HG02885 (cell line): Measurements from ENCODE around the gene BANP.
"Not testable (repeated sequence)": the region's sequence is repeated elsewhere in the genome, so short reads cannot be mapped to it uniquely, and the experiment has no call there.

Source experiments
- ATAC-seq: cut with Tn5 transposase; IDR thresholded peaks from one replicate; pipeline ENCODE4 v1.9.1; 2021; ENCODE audit warnings: mild to moderate bottlenecking; ENCODE audit not compliant: unreplicated experiment, poor library complexity

BANP gene

GRCh38 chr16:88092791-88093555 lies 141.7 kb downstream of the BANP start:
- ATAC-seq: not testable (repeated sequence)

- ATAC-seq: not testable (repeated sequence)
Measured at GRCh38 chr16:88093556-88094252, 142.5 kb downstream of the BANP start.

GRCh38 chr16:88094253-88094575 lies 143.0 kb downstream of the BANP start:
- not testable (repeated sequence) for ATAC-seq

GRCh38 chr16:88094900-88095299 lies 143.7 kb downstream of the BANP start:
- not testable (repeated sequence) for ATAC-seq

DNA sequence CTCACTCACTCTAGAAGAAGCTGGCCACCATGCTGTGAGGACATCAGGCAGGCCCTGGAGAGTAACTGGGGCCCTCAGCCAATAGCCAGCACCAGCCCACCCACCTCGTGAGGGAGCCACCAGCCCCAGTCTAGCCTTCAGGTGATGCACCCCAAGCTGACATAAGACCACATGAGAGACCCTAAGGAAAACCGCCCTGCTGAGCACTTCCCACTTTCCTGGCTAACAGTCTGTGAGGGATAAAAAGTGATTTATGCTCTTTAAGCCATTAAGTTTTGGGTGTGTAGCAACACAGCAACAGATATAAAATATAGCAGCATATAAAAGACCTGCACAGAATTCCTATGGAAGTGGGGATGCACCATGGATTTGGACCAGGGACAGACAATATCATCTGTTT lies 145.4 kb downstream of the BANP start:
- ATAC-seq: not testable (repeated sequence)

GRCh38 chr16:88098731-88099562 lies 147.7 kb downstream of the BANP start:
- not testable (repeated sequence) for ATAC-seq

DNA sequence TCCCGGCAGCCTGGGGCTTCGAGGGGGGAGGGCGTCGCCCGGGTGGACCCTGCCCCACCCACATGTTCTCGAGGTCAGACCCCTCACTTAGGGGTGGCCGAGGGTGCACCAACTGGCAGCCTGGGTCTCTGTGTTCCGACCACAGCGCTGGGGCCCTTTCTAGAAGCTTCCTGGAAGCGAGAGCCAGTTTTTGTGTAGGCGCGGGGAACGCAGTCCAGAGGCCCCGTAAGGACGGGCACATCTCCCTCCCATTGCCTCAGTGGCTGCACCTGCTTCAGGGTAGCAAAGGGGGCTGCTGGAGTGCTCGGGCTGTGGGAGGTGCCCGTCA lies 148.3 kb downstream of the BANP start:
- no peak for ATAC-seq

DNA sequence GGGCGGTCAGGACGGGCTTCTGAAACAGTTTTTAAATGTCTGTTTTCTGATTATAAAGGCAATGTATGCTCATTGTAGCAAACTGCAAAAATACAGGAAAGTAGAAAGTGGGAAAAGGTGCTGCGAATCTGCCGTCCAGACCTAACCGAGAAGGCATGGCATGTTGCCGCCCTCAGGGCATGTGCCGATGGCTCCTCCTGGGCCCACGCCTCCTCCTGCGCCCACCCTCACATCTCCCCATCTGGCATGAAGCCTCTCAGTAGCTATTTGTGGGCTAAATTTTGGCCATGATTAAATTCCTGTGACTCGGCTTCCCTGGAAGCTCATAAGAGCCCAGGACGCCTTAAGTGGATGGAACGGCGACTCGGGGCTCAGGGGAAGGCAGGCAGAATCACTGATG lies 148.7 kb downstream of the BANP start:
- ATAC-seq: not testable (repeated sequence)

- ATAC-seq: not testable (repeated sequence)
Measured at GRCh38 chr16:88100801-88101622, 149.8 kb downstream of the BANP start.

DNA sequence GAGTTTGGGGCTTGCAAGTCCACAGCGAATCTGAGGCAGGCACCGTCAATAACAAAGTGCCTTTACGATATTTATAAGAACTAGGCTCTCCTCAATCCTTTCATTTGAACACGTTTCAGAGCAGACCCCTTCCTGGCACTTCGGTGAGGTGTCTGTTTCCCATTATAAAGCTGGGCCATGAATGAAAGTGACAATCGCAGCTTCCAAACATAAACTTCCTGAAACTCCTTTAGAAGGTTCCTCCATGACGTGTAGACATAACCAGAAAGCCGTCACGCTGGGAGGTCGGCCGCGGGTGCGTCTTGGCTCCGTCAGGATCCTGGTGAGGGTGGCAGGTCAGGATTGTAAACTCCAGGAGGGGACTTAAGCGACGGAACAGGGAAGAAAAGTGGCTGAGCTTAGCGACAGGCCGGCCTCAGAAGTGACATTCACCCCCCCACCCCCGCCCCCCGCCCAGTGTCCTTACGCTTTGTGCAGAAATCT lies 150.4 kb downstream of the BANP start:
- not testable (repeated sequence) for ATAC-seq

- no peak for ATAC-seq
Measured at GRCh38 chr16:88102597-88102996, 151.4 kb downstream of the BANP start.

DNA sequence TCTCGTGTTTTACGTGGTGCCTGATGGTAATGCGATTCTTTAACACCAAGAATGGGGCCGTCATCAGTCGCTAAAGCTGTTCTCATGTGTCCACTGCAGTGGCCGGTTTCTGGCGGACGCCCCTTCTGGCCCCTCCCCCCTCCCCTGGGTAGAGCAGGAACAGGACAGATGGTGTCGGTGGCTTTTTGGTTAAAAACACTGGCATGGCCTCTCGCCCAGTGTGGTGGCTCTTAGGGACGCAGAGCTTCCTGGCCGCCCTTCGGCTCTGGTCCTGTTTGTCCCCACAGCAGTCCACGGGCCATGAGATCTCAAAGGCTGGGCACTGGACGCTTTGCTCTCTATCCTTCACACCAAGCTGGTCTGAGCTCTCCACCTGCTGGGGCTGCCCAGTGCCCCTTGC lies 151.8 kb downstream of the BANP start:
- no peak for ATAC-seq

DNA sequence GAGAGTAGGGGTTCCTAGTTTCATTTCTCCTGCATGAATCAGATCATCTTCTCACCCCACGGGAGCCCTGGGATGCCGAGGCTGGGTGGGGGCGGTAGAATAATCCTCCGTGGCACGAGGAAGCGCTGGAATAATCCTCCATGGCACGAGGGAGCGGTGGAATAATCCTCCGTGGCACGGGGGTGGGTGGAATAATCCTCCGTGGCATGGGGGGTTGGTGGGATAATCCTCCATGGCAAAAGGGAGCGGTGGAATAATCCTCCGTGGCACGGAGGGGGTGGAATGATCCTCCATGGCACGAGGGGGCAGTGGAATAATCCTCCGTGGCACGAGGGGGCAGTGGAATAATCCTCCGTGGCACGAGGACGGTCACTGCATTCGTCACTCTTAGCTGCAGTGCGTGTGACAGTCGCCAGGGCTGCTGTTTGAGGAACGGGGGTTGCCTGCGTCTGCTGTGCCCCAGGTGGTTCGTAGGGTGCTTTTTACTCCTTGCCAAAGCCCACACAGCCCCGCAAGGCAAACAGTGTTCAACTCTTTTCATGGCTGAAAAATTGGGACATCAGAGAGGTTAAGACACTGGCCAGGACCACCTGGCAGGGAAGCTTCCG lies 152.5 kb downstream of the BANP start:
- no peak for ATAC-seq

- ATAC-seq: not testable (repeated sequence)
Measured at GRCh38 chr16:88104363-88104762, 153.1 kb downstream of the BANP start.

DNA sequence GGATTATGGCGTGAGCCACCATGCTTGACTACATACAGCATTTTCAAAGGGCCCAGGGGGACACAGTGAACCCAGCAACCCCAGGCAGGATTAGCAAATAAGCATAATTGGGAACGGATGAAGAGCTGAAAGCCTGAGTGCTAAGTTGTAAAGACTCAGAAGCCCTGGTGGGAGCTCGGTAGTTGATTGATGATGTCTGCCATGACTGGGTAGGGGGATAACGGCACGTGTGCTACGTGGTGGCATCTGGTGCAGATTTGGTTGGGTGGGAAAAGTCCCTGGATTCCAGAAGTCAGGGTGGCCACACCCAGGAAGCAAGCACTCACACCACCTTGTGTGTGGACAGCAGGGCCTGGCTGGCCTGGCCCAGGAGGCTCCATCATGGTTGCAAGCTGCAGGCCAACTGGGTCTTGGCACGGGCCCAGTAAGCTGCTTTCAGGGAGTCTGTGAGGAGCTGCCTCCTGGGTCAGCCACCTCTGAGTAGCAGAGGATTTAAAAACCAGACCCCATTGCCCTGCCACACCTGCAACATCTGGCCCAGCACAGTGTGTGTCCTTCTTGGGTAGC lies 154.4 kb downstream of the BANP start:
- ATAC-seq: not testable (repeated sequence)

DNA sequence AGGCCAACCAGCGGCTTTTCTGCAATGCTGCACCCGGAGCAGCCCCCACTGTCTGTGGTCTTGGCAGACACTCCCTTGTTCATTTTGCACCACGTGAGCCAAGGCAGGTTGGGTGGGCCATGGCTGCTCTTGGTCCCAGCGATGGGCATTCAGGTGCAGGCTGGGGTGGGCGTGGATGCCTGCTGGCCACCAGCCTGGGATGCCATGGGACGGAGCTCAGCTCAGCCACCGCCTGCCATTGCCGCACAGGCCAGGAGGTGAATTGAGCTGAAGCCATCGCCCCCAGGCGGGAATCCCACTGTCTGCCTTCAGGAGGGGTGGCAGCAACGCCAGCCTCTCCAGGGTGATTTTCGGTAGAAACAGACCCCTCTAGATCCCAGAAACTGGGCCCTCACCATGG lies 155.3 kb downstream of the BANP start:
- not testable (repeated sequence) for ATAC-seq

- no peak for ATAC-seq
Measured at GRCh38 chr16:88108762-88109161, 157.5 kb downstream of the BANP start.

DNA sequence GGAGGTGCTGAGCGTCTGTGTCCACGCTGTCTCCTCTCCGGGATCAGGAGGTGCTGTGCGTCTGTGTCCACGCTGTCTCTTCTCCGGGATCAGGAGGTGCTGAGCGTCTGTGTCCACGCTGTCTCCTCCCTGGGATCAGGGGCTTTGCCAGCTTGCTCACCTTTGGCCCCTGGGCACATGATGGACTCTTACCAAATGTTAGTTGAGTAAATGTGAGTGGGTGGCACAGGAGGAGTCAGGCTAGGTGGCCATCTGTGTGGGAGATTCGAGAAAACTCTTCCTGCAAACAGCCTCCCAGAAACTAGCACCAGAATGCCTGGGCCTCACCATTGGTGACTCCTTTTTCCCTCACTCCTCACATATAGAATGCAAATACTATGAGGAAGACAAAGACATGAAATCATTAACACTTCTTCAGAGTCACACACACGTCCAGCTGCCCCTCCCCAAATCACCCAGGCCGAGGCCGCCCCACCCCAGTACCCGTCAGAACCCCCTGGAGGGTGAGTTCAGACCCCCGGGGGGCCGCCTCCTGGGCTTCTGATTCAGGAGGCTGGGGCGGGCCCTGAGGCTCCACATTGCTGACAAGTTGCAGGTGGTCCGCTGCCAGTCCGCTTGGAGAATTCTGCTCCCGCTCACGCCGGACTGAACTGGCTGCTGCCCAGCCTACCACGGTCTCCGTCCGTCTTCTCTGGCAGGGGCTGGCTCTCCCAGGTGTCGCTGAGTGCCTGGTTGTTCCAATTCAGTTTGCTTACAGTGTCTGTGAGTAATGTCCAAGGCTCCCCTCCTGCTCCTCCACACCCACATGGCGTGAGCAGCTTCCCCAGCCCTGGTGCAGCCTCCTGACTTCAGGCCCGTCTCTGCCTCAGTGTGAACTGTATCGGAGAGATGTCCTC lies 158.7 kb downstream of the BANP start:
- ATAC-seq: not testable (repeated sequence)
